Measurements from ENCODE around the gene ATXN10.

DNA sequence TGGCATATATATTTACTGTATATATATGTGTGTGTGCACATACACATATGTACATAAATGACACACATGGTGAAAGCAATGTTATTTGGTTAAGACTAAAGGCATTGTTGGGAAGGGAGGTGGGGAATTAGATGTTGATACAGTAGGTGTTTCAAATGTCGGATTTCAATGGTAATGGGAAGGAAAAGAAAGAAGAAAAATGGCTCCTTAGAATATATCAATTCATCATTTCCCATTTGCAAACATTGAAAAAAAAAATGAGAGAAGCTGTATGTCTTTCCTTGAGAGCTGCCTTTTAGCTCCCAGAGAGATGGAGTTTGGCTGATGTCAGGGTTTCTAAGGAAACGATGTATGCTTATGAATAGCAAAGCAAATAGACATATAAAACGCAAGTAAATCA, 33.4 kb upstream of the ATXN10 start:
- TF ChIP-seq, protein P1, sequence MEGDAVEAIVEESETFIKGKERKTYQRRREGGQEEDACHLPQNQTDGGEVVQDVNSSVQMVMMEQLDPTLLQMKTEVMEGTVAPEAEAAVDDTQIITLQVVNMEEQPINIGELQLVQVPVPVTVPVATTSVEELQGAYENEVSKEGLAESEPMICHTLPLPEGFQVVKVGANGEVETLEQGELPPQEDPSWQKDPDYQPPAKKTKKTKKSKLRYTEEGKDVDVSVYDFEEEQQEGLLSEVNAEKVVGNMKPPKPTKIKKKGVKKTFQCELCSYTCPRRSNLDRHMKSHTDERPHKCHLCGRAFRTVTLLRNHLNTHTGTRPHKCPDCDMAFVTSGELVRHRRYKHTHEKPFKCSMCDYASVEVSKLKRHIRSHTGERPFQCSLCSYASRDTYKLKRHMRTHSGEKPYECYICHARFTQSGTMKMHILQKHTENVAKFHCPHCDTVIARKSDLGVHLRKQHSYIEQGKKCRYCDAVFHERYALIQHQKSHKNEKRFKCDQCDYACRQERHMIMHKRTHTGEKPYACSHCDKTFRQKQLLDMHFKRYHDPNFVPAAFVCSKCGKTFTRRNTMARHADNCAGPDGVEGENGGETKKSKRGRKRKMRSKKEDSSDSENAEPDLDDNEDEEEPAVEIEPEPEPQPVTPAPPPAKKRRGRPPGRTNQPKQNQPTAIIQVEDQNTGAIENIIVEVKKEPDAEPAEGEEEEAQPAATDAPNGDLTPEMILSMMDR (IDR thresholded peaks at IDR 0.05), result no peak
- no peak for TF ChIP-seq POLR2A (IDR thresholded peaks at IDR 0.05)

Measured in esophagus squamous epithelium (tissue), 4 donors.